GM21381 (cell line): ENCODE measurements around the gene CBLL1.

Experiments used
- ATAC-seq: cut with Tn5 transposase; IDR thresholded peaks from one replicate; pipeline ENCODE4 v1.9.1; 2021; ENCODE audit warnings: mild to moderate bottlenecking, moderate library complexity; ENCODE audit not compliant: unreplicated experiment

The CBLL1 gene

DNA sequence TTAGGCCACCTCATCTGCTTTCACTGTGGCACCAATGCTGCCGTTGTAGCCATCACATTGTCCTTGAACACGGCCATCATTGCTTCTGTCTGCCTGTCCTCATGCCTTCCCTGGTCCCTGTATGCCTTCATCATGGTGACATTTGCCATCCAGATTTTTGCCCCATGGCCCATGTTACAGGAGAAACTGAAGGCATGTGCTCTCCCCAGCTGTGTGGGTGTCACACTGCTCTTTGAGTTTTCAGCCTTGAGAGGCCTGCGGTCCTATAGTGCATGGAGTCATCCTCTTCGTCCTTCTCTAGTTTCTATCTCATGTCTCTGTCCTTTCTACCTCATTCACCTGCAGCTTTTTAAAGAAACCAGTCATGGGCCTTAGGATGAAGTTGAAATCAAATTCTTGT is 65.2 kb downstream of the CBLL1 start:
- ATAC-seq = no peak

DNA sequence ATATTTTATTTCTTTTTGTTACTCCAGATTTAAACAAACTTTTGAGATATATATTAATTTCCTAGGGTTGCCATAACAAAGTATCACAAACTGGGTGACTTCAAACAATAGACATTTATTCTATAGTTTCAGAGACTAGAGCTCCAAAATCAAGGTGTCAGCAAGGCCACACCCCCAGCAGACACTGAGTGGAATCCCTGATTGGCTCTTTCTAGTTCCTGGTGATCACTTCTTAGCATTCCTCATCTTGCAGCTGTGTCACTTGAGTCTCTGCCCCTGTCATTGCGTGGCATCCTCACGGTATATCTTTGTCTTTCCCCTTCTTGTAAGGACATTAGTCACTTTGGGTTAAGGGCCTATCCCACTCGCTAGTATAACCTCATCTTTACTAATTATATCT is 66.7 kb downstream of the CBLL1 start:
- ATAC-seq = no peak
